UCSD-AML1 (cell line): Measurements from ENCODE around the gene DIAPH1.

Experiments
- DNase-seq: peaks from one replicate; lab custom pipeline; 2025; ENCODE audit not compliant: unreplicated experiment; lab: John Stamatoyannopoulos, UW

The DIAPH1 gene

DNA sequence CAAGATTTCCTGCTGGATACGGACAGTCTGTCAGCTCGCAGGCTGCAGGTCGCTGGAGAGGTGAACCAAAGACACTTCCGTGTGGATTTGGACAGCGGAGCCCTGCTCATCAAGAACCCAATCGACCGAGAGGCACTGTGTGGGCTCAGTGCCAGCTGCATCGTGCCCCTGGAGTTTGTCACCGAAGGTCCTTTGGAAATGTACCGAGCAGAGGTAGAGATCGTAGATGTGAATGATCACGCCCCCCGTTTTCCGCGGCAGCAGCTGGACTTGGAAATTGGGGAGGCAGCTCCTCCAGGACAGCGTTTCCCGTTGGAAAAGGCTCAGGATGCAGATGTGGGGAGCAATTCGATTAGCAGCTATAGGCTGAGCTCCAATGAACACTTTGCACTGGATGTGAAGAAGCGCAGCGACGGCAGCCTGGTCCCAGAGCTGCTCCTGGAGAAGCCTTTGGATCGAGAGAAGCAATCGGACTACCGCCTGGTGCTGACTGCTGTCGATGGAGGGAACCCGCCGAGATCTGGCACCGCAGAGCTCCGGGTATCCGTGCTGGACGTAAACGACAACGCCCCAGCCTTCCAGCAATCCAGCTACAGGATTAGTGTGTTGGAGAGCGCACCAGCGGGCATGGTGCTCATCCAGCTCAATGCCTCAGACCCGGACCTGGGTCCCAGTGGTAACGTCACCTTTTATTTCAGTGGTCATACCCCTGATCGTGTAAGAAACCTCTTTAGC, 133.3 kb downstream of the DIAPH1 start:
- DNase-seq: no peak

DNA sequence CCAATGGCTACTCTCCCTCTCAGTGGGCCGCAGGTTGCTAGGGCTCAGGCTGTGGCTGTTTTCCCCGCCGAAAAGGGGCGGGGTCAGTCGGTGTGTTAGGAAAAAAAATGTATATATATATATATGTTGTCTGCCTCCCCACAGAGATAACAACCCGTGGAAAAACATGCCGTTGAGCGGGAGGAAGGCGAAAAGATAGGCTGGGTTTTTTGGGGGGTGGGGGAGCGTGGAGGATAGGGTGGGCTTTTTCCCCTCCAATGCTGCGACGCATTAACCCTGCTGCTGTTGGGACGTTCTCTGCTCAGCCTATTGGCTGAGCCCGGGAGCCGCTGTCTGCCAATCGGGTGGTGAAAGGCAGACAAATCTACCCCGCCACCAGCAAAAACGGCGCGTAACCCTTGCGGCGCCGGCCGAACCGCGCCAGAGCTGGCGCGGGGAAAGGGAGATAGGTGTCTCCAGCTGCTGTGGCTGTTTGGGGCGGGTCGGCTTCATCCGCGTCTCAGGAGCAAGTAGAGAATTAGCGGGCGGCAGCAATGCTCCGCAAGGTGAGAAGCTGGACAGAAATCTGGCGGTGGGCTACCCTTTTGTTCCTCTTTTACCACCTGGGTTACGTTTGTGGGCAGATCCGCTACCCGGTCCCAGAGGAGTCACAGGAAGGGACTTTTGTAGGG, 134.0 kb downstream of the DIAPH1 start, which contains the start of gene PCDHGC4:
Gene PCDHGC4, plus strand, starts transcription at position 390 of the 671 bp plus-strand sequence. Its CDS starts 144 bp downstream, at position 534.
- DNase-seq: no peak

DNA sequence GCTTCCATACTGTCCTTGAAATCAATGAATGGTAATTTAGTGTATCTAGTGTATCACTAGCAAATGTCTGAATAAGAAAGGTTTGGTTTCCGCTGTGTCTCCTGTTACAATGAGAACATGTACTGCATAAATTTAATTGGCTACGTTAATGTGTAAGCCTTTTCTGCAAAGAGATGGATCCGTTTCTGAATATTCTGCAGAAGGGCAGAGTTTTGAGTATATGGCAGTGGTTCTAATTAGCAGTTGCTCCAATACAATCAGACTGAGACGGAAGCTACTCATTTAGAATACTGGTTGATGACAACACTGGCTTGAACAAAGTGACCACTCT, 134.5 kb downstream of the DIAPH1 start:
- no peak for DNase-seq

DNA sequence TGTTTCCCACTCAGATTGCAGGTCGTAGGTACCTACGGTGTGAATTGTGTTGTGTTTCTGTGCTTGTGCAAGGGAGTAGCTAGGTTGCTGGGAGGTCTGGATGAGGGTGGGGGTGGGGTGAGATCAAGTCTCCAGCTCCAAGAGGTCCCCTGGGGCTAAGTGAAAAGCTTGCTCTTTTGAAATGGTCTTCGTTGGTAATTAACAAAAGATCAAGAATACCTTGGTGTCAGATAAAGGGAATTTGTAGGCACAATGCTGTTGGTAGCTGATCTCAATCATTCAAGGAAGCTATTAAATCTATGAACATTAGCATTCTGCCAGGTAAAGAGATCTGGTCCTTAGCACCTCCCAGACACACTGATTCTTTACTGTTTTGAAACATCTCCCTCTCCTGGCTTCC, 134.9 kb downstream of the DIAPH1 start:
- no peak for DNase-seq

DNA sequence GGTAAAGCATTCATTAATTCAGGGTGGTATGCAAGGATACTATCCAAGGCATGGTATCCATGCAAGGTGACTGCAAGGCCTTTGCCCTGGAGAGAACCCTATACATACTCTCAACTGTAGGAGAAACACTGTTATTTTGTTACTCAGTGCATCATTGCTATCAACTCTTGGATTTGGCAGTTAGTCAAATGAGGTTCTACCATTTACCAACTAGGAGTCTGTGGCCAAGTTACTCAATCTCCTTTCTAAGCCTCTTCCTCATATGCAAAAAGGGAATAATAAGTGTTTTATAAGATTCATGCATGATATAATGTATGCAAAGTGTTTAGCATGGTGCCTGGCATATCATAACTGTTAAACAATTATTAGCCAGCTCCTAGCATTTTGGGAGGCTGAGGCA, 139.0 kb downstream of the DIAPH1 start:
- no peak for DNase-seq

DNA sequence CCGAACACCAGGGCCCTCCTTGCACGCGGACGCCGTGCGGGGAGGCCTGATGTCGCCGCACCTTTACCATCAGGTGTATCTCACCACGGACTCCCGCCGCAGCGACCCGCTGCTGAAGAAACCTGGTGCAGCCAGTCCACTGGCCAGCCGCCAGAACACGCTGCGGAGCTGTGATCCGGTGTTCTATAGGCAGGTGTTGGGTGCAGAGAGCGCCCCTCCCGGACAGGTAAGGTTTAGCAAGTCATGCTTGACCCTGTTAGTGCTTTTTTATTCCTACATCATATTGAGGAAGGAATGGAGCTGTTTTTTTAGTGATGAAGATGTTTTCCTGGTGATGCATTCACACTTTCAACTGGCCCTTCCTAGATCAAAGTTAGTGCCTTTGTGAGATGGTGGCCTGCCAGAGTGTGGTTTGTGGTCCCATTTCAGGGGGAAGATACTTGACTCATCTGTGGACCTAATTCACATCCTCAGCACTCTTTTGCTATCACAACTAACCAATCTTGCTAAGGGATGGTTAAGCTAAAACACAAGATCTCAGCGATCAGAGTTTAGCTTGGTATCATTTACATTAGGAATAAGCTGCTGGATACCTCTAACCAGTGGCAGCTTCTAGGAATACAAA, 140.4 kb downstream of the DIAPH1 start:
- no peak for DNase-seq

DNA sequence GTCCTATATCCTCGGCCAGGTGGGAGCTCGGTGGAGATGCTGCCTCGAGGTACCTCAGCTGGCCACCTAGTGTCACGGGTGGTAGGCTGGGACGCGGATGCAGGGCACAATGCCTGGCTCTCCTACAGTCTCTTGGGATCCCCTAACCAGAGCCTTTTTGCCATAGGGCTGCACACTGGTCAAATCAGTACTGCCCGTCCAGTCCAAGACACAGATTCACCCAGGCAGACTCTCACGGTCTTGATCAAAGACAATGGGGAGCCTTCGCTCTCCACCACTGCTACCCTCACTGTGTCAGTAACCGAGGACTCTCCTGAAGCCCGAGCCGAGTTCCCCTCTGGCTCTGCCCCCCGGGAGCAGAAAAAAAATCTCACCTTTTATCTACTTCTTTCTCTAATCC, 141.0 kb downstream of the DIAPH1 start:
- no peak for DNase-seq

DNA sequence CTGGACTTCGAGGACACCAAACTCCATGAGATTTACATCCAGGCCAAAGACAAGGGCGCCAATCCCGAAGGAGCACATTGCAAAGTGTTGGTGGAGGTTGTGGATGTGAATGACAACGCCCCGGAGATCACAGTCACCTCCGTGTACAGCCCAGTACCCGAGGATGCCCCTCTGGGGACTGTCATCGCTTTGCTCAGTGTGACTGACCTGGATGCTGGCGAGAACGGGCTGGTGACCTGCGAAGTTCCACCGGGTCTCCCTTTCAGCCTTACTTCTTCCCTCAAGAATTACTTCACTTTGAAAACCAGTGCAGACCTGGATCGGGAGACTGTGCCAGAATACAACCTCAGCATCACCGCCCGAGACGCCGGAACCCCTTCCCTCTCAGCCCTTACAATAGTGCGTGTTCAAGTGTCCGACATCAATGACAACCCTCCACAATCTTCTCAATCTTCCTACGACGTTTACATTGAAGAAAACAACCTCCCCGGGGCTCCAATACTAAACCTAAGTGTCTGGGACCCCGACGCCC, 141.7 kb downstream of the DIAPH1 start:
- no peak for DNase-seq

DNA sequence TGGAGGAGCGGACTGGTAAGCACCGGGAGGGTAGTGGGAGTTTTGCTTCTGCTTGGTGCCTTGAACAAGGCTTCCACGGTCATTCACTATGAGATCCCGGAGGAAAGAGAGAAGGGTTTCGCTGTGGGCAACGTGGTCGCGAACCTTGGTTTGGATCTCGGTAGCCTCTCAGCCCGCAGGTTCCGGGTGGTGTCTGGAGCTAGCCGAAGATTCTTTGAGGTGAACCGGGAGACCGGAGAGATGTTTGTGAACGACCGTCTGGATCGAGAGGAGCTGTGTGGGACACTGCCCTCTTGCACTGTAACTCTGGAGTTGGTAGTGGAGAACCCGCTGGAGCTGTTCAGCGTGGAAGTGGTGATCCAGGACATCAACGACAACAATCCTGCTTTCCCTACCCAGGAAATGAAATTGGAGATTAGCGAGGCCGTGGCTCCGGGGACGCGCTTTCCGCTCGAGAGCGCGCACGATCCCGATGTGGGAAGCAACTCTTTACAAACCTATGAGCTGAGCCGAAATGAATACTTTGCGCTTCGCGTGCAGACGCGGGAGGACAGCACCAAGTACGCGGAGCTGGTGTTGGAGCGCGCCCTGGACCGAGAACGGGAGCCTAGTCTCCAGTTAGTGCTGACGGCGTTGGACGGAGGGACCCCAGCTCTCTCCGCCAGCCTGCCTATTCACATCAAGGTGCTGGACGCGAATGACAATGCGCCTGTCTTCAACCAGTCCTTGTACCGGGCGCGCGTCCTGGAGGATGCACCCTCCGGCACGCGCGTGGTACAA, 142.5 kb downstream of the DIAPH1 start:
- peak; percentile 60 for DNase-seq

DNA sequence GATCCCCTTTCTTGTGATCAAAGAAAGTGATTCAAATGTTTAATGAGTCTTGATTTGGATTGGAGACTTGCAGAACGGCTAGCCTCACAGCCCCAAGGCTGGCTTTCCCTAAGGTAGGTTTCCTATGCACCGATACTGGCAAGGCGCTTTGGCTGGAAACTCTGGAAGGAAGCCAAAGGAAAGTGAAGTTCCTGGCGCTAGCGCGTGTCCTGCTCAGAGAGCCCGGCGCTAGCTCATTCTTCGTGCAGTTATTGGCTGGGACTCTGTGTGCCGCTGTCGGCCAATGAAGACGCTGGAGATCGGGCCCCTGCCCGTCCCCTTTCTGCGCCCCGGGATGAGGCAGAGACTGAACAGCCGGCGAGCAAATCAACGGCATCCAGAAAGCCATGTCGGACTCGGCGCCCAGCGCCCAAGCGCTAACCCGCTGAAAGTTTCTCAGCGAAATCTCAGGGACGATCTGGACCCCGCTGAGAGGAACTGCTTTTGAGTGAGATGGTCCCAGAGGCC, 143.1 kb downstream of the DIAPH1 start, which contains the start of gene PCDHGC3:
Gene PCDHGC3, plus strand, starts transcription at position 342 of the 507 bp plus-strand sequence. Its CDS starts 151 bp downstream, at position 493.
- DNase-seq: peak; percentile 81

DNA sequence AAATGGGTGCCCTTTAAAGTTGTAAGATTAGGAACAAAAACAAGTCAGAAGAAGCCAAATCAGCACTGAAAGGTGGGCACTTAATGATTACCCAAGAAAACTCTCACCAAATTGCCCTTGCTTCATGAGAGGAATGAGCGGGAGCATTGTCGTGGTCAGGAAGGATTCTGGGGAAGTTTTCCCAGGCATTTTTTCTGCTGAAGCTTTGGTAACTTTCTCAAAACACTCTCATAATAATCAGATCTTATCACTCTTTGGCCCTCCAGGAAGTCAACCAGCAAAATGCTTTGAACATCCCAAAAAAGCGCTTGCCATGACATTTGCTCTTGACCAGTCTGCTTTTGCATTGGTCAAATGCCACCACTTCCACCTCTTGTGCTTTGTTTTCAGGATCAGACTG, 153.4 kb downstream of the DIAPH1 start:
- no peak for DNase-seq
